Measurements from ENCODE around the gene PLEKHA1.

DNA sequence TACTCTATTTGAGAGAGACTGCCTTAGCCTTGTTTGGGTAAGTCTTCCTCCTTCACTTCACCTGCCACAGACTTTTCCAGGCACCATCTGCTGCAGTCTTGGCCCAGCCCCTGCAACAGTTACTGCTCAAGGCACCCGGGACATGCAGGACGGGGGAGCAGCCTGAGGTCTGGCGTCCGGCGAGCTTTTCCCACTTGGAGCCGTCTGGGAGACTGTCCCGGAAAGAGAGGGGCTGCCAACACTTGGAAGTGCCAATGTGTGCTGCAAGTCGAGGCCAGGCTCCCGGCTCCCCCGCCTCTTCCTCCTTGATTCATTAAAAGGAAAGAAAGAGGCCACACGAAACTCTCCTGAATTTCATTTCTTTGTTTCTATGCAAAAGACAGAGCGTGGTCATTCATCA lies 100.6 kb downstream of the PLEKHA1 start:
- TF ChIP-seq, protein P1, sequence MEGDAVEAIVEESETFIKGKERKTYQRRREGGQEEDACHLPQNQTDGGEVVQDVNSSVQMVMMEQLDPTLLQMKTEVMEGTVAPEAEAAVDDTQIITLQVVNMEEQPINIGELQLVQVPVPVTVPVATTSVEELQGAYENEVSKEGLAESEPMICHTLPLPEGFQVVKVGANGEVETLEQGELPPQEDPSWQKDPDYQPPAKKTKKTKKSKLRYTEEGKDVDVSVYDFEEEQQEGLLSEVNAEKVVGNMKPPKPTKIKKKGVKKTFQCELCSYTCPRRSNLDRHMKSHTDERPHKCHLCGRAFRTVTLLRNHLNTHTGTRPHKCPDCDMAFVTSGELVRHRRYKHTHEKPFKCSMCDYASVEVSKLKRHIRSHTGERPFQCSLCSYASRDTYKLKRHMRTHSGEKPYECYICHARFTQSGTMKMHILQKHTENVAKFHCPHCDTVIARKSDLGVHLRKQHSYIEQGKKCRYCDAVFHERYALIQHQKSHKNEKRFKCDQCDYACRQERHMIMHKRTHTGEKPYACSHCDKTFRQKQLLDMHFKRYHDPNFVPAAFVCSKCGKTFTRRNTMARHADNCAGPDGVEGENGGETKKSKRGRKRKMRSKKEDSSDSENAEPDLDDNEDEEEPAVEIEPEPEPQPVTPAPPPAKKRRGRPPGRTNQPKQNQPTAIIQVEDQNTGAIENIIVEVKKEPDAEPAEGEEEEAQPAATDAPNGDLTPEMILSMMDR (conservative IDR thresholded peaks at IDR 0.05; ENCODE audit: low read depth, low read length) = no peak
- TF ChIP-seq EZH2 (IDR thresholded peaks at IDR 0.05; ENCODE audit: borderline replicate concordance, low read depth, low read length, poor library complexity, severe bottlenecking) = no peak

All from A673 (cell line).